GM18502 (cell line): Measurements from ENCODE around the gene FMNL2.
A peak's percentile ranks its signal among the peaks of the same experiment; 100 is the strongest.
"Not testable (repeated sequence)": the region's sequence is repeated elsewhere in the genome, so short reads cannot be mapped to it uniquely, and the experiment has no call there.

ENCODE experiments used
- ATAC-seq: cut with Tn5 transposase; IDR thresholded peaks from one replicate; pipeline ENCODE4 v1.9.1; 2021; ENCODE audit warnings: mild to moderate bottlenecking; ENCODE audit not compliant: unreplicated experiment, poor library complexity

FMNL2 gene

DNA sequence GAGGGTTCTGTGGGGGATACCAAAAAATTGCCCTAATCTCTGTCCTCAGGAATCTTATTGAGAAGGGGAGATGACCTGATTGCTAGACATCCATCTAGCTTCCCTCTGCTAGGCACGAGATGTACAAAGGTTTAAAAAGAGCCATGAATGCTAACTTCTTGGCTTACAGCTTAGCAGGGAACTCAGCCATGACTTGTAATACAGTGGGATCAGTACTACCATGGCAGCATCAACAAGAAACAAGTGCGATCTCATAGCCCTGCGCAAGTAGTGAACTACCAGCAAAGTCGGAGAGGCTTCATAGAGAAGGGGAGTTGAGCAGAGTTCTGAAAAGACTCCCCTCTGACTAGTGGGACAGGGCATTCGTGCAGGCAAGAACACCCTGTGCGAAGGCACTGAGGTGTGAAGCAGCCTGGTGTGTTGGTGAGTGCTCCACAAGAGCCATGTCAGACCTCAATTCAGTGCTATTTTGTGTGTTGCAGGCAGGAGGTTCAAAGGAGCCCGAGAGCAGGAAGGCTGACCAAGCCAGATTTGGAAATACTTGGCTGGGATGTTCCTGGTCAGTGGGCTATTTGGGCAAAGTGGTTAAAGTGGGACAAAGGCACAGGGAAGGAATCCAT, 130.0 kb downstream of the FMNL2 start:
- no peak for ATAC-seq

DNA sequence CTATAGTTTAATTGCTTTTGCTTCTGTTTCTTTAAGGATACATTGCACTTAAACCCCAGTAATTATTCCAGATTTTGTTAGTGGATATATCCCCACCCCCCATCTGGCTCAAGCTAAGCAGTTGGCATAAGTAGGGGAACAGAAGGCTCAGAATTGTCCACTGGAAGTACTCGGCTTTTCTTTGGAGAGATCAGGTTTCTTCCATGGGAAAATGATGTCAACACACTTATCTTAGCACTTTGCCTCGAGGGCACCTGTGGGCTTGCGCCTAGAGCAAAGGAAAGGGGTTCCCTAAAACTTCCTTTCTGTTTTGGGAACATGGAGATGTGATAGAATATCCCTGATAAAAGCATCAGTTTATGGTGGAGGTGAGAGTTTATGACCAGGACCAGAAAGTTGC, 130.6 kb downstream of the FMNL2 start:
- ATAC-seq: no peak

- peak; percentile 36 for ATAC-seq
These were observed 131.1 kb downstream of the FMNL2 start for GRCh38 chr2:152466041-152466440.

GRCh38 chr2:152466980-152467676, 132.2 kb downstream of the FMNL2 start:
- ATAC-seq: peak; percentile 95

- ATAC-seq: no peak
These were observed 132.9 kb downstream of the FMNL2 start for GRCh38 chr2:152467677-152468410.

- peak; percentile 31 for ATAC-seq
These were observed 134.1 kb downstream of the FMNL2 start for GRCh38 chr2:152468899-152469692.

DNA sequence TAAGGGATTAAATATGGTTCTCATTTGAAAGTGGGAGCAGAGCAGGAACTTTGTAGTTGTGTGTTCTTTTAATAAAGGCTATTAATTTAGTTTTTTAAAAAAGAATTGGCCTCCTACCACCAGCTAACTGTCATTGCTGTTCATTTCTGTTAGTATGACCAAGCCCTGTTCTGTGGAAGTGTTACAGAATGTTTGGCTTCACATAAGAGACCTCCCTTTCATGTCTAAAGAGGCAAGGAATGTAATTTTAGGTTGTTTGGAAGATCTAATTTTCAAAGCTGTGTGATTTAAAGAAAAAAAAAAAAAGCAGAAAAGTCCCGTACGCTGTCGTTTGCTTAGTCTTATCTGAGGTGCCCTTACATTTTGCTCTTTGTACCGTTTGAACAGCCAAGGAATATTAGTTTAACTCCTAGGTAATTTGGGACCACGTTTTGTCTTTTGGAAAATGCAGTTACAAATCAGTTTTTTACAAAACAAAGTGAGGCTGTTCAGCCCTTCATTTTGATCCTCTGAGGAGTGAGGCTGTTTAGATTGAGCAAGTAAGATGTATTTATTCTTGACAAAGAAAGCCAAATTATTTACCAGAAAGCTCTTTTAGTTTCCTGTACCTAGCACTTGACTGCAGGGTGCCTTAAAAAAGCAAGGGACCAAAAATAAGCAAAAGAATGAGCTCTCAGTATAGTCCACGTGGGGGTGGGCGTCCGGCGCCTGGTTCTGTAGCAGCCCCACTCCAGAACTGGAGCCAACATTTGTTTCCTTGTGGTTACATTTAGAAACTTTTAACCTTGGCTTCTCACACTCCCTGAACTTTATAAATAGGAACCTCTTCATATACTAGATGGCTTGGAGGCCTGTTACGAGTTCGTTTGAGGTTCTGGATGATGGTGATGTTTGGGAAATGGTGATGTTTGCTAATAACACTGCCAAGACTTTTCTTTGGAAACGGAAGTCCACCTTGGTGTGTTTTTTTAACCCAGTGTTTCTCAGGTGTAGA, 136.2 kb downstream of the FMNL2 start:
- ATAC-seq: no peak

DNA sequence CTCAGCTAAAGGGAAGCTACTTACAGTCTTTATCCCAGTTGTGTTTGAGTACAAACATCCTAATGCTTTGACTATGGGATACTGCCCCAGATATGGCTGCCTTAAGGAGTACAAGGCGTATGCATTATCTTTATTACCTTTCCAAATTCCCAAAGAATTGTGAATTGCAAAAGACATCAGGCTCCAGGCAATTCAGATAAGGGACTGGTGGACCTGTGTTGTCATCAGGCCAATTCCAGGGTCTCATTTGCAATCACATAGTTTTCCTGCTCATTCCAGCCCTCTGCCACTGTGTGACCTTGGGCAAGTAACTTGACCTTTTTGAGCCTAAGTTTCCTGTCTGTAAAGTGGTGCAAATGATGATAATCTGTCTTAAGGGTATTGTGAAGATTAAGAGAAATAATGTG, 137.5 kb downstream of the FMNL2 start:
- no peak for ATAC-seq

GRCh38 chr2:152473151-152473857, 138.3 kb downstream of the FMNL2 start:
- no peak for ATAC-seq

DNA sequence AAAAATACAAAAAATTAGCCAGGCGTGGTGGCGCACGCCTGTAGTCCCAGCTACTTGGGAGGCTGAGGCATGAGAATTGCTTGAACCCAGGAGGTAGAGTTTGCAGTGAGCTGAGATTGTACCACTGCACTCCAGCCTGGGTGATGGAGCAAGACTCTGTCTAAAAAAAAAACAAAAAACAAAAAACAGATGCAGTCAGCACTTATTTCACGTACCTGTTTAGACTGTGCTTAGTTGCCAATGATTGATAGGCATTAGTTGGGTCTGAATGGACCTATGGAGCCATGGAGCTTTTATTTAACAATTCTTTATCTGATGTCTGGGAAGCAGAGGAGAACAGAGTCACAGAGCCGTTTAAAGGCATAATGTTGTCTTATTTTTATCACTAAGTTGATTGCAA, 139.5 kb downstream of the FMNL2 start:
- ATAC-seq: not testable (repeated sequence)

- no peak for ATAC-seq
These were observed 141.0 kb downstream of the FMNL2 start for GRCh38 chr2:152475982-152476381.

DNA sequence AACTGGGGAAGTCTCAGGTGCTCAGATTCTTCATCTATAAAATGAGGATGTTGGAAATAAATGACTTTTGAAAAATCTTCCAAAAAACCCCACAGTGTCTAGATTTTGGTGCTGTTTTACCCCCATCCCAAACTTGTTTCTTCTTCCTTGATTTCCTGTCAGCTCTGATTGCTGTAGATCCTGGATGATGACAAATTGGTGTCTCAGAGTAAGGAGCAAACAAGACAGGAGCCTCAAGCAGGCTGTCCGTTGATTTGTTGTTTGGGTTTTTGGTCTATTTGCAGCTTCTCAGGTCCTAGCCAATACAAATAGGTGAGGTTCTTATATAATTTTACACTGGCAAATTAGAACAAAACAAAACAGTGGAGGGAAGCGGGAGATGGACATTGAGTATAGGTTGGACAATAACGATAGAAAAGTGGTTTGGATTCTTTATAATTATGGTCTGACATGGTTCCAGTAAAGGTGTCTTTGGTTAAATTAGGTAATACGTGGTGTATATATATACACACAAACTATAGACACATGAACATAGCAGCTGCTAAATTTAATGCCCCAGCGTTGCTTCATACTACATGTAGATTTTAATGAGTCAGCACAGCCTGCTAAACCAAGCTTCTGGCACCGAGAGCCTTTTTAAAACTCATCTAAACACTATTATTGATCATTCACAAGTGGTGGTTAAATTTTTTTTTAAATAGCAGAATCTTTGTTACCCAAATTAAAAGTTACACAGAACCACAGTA, 142.5 kb downstream of the FMNL2 start:
- ATAC-seq: no peak

GRCh38 chr2:152479282-152479681, 144.3 kb downstream of the FMNL2 start:
- ATAC-seq: no peak

DNA sequence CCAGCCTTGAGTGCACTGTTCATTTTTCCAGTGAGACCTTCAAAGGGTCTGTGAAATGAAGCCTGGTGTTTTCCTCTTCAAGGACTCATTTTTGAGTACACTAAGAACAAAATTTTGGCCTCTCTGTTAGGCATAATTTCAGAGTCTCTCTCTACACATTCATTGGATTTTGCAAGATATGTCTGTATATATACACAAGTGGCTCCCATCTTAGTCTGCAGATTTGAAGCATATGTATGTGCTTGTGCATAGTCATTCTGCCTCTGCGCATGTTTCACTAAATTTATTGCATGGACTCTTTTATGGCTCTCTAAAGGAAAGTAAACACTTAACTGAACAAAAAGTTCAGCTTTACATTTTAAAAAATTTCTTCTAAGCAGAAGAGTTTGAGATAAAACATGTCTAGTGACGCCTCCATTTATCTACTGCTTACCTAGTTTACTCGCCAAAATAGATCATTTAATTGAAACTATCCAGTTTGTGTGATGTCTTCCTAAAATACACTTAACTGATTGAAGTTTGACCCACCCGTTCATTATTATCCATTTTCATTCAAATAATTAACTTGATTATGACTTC, 145.9 kb downstream of the FMNL2 start:
- no peak for ATAC-seq

- ATAC-seq: no peak
These were observed 147.1 kb downstream of the FMNL2 start for GRCh38 chr2:152481881-152482583.

DNA sequence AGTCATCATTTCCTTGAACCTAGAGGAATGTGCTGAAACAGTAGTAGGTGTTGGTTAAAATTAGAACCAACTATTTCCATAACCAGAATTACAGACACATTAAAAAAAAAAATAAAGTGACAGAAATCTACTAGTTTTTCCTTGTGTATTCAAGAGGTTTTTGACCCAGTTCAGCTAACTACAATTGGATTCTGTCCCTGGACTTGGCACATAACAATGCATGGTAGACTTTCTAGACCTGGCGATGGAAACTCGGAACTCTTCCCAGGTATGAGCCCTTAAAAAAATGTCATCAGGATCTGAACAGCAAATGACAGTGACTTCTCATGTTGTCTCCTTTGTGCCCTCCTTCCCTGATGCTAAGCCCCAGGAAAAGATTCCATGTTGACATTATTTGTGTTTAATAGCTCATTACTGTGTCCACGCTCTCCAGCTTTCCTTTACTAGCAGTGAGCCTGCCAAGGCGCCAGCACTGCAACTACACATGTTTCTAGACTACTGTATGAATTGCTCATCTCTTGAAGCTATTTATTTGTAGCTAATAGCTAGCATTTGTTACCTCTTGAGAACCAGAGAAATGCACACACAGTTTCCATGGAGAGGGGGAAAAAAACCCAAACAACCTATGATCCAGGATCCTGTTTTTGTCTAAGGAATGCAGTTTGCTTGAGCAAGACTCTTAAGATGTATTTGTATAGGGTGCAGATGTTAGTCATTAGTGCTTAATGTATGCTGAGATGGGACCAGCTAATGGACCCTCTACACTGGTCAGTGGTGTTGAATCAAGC, 148.5 kb downstream of the FMNL2 start:
- ATAC-seq: no peak
